H9 (cell line): ENCODE data around the gene PTGDR2. TPM values are rescaled to one million over a fixed set of nuclear protein-coding genes. Genes with fewer than 3 reads are reported as not detected.
A peak's percentile ranks its signal among the peaks of the same experiment; 100 is the strongest.

Experiments
- DNase-seq: peaks from one replicate; pipeline ENCODE4 v3.0.0-alpha.2; 2017
- H2AFZ ChIP-seq: one replicate; pipeline ENCODE4 v1.6.1; 2013; ENCODE audit warnings: mild to moderate bottlenecking, low read length, control low read depth, moderate library complexity
- H2AK5ac ChIP-seq: 2 replicates; pipeline ENCODE4 v1.6.1; 2013; ENCODE audit warnings: low read length, control low read depth, mixed read lengths; ENCODE audit not compliant: insufficient read length
- H2BK120ac ChIP-seq: one replicate; pipeline ENCODE4 v1.6.1; 2013; ENCODE audit warnings: low read depth, mild to moderate bottlenecking, low read length, control low read depth, inconsistent platforms; ENCODE audit not compliant: poor library complexity, severe bottlenecking
- H2BK12ac ChIP-seq: 2 replicates; pipeline ENCODE4 v1.6.1; 2013; ENCODE audit warnings: low read length, control low read depth, mixed read lengths, low read depth; ENCODE audit not compliant: insufficient read length
- H2BK15ac ChIP-seq: 2 replicates; pipeline ENCODE4 v1.6.1; 2013; ENCODE audit warnings: low read depth, low read length, control low read depth
- H2BK20ac ChIP-seq: one replicate; pipeline ENCODE4 v1.6.1; 2013; ENCODE audit warnings: low read depth, mild to moderate bottlenecking, low read length, control low read depth, inconsistent platforms; ENCODE audit not compliant: poor library complexity, severe bottlenecking
- H2BK5ac ChIP-seq: 2 replicates; pipeline ENCODE4 v1.6.1; 2013; ENCODE audit warnings: low read length, control low read depth, mixed read lengths; ENCODE audit not compliant: insufficient read length
- H3K14ac ChIP-seq: 2 replicates; pipeline ENCODE4 v1.6.1; 2013; ENCODE audit warnings: low read length, control low read depth; ENCODE audit not compliant: insufficient read depth
- H3K18ac ChIP-seq: 2 replicates; pipeline ENCODE4 v1.6.1; 2013; ENCODE audit warnings: low read depth, mild to moderate bottlenecking, mixed read lengths, low read length, control low read depth; ENCODE audit not compliant: insufficient read length
- H3K23ac ChIP-seq: 2 replicates; pipeline ENCODE4 v1.6.1; 2013; ENCODE audit warnings: low read length, control low read depth, mixed read lengths, low read depth; ENCODE audit not compliant: insufficient read length
- H3K23me2 ChIP-seq: 2 replicates; pipeline ENCODE4 v1.6.1; 2013; ENCODE audit warnings: low read depth, mild to moderate bottlenecking, mixed read lengths, low read length, control low read depth; ENCODE audit not compliant: insufficient read length, poor library complexity, severe bottlenecking
- H3K27ac ChIP-seq: 2 replicates; pipeline ENCODE4 v1.5.1; 2013; ENCODE audit warnings: low read length, control low read depth, mixed read lengths, low read depth; ENCODE audit not compliant: insufficient read length
- H3K27me3 ChIP-seq: 2 replicates; pipeline ENCODE4 v1.6.1; 2013; ENCODE audit warnings: low read length, control low read depth, inconsistent platforms; ENCODE audit not compliant: insufficient read depth
- H3K4ac ChIP-seq: 2 replicates; pipeline ENCODE4 v1.6.1; 2013; ENCODE audit warnings: low read depth, mild to moderate bottlenecking, control low read depth, inconsistent platforms, low read length, moderate library complexity
- H3K4me1 ChIP-seq: 2 replicates; pipeline ENCODE4 v1.6.1; 2013; ENCODE audit warnings: low read length, control low read depth, inconsistent platforms; ENCODE audit not compliant: insufficient read depth
- H3K4me2 ChIP-seq: 2 replicates; pipeline ENCODE4 v1.6.1; 2013; ENCODE audit warnings: low read length, control low read depth, mixed read lengths; ENCODE audit not compliant: insufficient read length, insufficient read depth
- H3K56ac ChIP-seq: 2 replicates; pipeline ENCODE4 v1.6.1; 2013; ENCODE audit warnings: low read depth, mild to moderate bottlenecking, mixed read lengths, low read length, control low read depth; ENCODE audit not compliant: insufficient read length
- H3K79me1 ChIP-seq: 2 replicates; pipeline ENCODE4 v1.6.1; 2013; ENCODE audit warnings: low read depth, mild to moderate bottlenecking, moderate library complexity, low read length, control low read depth, inconsistent platforms; ENCODE audit not compliant: insufficient read depth, poor library complexity, severe bottlenecking
- H3K79me2 ChIP-seq: 2 replicates; pipeline ENCODE4 v1.6.1; 2013; ENCODE audit warnings: low read length, control low read depth, inconsistent platforms; ENCODE audit not compliant: insufficient read depth
- H3K9ac ChIP-seq: 2 replicates; pipeline ENCODE4 v1.6.1; 2013; ENCODE audit warnings: low read length, control low read depth, mixed read lengths; ENCODE audit not compliant: insufficient read length; ENCODE audit errors: extremely low read depth
- H3K9me3 ChIP-seq: one replicate; pipeline ENCODE4 v1.6.1; 2013; ENCODE audit warnings: low read depth, low read length, inconsistent platforms; ENCODE audit not compliant: control insufficient read depth
- H3T11ph ChIP-seq: one replicate; pipeline ENCODE4 v1.6.1; 2013; ENCODE audit warnings: mild to moderate bottlenecking, low read length, control low read depth, inconsistent platforms
- H4K20me1 ChIP-seq: one replicate; pipeline ENCODE4 v1.6.1; 2013; ENCODE audit not compliant: control insufficient read depth, insufficient read length, insufficient read depth
- H4K5ac ChIP-seq: 2 replicates; pipeline ENCODE4 v1.6.1; 2013; ENCODE audit warnings: low read depth, mild to moderate bottlenecking, mixed read lengths, low read length, control low read depth; ENCODE audit not compliant: insufficient read length
- H4K8ac ChIP-seq: replicated peaks from 2 replicates; pipeline ENCODE4 v1.6.1; 2013; ENCODE audit warnings: low read length, control low read depth, mixed read lengths, low read depth; ENCODE audit not compliant: insufficient read length
- H4K91ac ChIP-seq: 2 replicates; pipeline ENCODE4 v1.6.1; 2013; ENCODE audit warnings: low read depth, mild to moderate bottlenecking, moderate library complexity, mixed read lengths, low read length, control low read depth; ENCODE audit not compliant: insufficient read length
- H3K27ac Mint-ChIP-seq, 3 experiments: 2 replicates in 2 of 3; 3 replicates in 1 of 3; pipeline ENCODE4 v1.8.0; 2020 to 2021; ENCODE audit warnings: mixed read lengths in 3 of 3, mild to moderate bottlenecking in 1 of 3, moderate library complexity in 1 of 3
- H3K27me3 Mint-ChIP-seq: 2 replicates; pipeline ENCODE4 v1.8.0; 2021; ENCODE audit warnings: low read depth, mild to moderate bottlenecking, moderate library complexity, mixed read lengths
- H3K36me3 Mint-ChIP-seq, 3 experiments: 2 replicates in 2 of 3; 3 replicates in 1 of 3; pipeline ENCODE4 v1.8.0; 2020 to 2021; ENCODE audit warnings: low read depth in 3 of 3, mixed read lengths in 3 of 3; ENCODE audit not compliant: insufficient read depth in 1 of 3
- H3K4me1 Mint-ChIP-seq, 2 experiments: 2 replicates each; pipeline ENCODE4 v1.8.0; 2020; ENCODE audit warnings: mixed read lengths in 2 of 2
- H3K4me3 Mint-ChIP-seq, 2 experiments: 2 replicates in 1 of 2; 3 replicates in 1 of 2; pipeline ENCODE4 v1.8.0; 2020 to 2021; ENCODE audit warnings: mild to moderate bottlenecking in 2 of 2, mixed read lengths in 2 of 2, moderate library complexity in 1 of 2
- H3K9me3 Mint-ChIP-seq, 2 experiments: 2 replicates in 1 of 2; 3 replicates in 1 of 2; pipeline ENCODE4 v1.8.0; 2020; ENCODE audit warnings: mild to moderate bottlenecking in 2 of 2, mixed read lengths in 2 of 2, moderate library complexity in 1 of 2
- WGBS: extraction: QIAGEN DNeasy Blood & Tissue Kit; methylation state at CpG from one replicate; pipeline ENCODE4 v1.1.7; 2013; ENCODE audit warnings: missing lambda C conversion rate, low lambda C conversion rate, mixed read lengths; ENCODE audit not compliant: insufficient read length; ENCODE audit errors: extremely low coverage; 5-methylcytosine and 5-hydroxymethylcytosine counted together
- total RNA-seq: library from RNA; stranded (reverse); gene quantifications from 2 replicates; pipeline ENCODE4 v1.2.1, GENCODE V29; 2021
- TF ChIP-seq, protein P1 (sequence below): fragments of 200-600 bp; sonication (generic); conservative IDR thresholded peaks from 3 replicates; pipeline ENCODE4 v1.8.0; 2021; ENCODE audit warnings: antibody characterized with exemption, mild to moderate bottlenecking

PTGDR2 gene
- total RNA-seq, 1 experiment from 2014 or later, result not detected

DNA sequence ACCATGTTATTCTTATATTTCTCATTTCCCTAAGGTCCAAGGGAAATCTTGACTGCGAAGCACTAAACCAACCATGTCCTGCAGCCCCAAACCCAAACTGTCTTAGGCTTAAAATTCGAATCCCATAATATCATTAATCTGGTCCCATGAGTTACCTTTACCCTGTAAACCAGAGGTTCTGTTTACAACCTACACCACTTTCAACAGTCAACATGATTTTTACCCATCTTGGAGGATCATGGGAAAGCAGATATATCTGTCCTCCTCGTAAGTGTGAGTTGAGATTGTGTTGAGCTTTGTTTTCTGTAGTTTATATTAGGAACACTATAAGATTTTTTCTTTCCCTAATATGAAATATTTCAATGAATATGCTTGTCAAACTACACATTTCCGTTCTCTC lies 44.2 kb upstream of the PTGDR2 start:
- H2AFZ ChIP-seq, result no peak overlapping the region
- H3K9ac ChIP-seq, result no peak overlapping the region
- H3K27me3 ChIP-seq, result no peaks in the 10 kb centered on the region
- H4K5ac ChIP-seq, result no peak overlapping the region
- no peak overlapping the region for H4K8ac ChIP-seq
- Mint-ChIP-seq H3K27ac (0 out of 7 replicates have a peak overlapping the region, but pooled peaks of 1 of the 3 experiments have one; percentile 62), H3K9me3 (no peaks in the 10 kb centered on the region), H3K4me1 (peaks cover under 1 to 9% of the 10 kb centered on the region in 2 experiments), H3K36me3 (peaks cover 47 to 85% (median 73%) of the 10 kb centered on the region in 3 experiments; a peak in 6 of 7 replicates), H3K4me3 (no peak overlapping the region), H3K27me3 (no peaks in the 10 kb centered on the region)
- H3T11ph ChIP-seq, result no peak overlapping the region
- no peak overlapping the region for H2BK15ac ChIP-seq
- no peak overlapping the region for H2BK120ac ChIP-seq
- H2BK5ac ChIP-seq, result no peak overlapping the region
- no peak overlapping the region for H2AK5ac ChIP-seq
- no peak overlapping the region for H3K27ac ChIP-seq
- no peak overlapping the region for H3K56ac ChIP-seq
- H3K4me1 ChIP-seq, result peaks cover 1% of the 10 kb centered on the region; the same call in 1 of the 2 replicates
- TF ChIP-seq, protein P1, sequence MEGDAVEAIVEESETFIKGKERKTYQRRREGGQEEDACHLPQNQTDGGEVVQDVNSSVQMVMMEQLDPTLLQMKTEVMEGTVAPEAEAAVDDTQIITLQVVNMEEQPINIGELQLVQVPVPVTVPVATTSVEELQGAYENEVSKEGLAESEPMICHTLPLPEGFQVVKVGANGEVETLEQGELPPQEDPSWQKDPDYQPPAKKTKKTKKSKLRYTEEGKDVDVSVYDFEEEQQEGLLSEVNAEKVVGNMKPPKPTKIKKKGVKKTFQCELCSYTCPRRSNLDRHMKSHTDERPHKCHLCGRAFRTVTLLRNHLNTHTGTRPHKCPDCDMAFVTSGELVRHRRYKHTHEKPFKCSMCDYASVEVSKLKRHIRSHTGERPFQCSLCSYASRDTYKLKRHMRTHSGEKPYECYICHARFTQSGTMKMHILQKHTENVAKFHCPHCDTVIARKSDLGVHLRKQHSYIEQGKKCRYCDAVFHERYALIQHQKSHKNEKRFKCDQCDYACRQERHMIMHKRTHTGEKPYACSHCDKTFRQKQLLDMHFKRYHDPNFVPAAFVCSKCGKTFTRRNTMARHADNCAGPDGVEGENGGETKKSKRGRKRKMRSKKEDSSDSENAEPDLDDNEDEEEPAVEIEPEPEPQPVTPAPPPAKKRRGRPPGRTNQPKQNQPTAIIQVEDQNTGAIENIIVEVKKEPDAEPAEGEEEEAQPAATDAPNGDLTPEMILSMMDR, result no peak
- no peaks in the 10 kb centered on the region for H3K23me2 ChIP-seq
- H4K20me1 ChIP-seq, result peaks cover 2% of the 10 kb centered on the region
- H3K79me1 ChIP-seq, result peaks cover 5% of the 10 kb centered on the region
- H3K4me2 ChIP-seq, result no peak overlapping the region
- H2BK20ac ChIP-seq, result no peak overlapping the region
- H3K23ac ChIP-seq, result no peak overlapping the region
- no CpG with 5 or more reads among the region's 4 CpGs for WGBS
- H3K9me3 ChIP-seq, result no peaks in the 10 kb centered on the region
- no peak for DNase-seq
- no peak overlapping the region for H2BK12ac ChIP-seq
- H3K14ac ChIP-seq, result no peak overlapping the region
- H3K18ac ChIP-seq, result no peak overlapping the region
- H3K79me2 ChIP-seq, result peaks cover 12% of the 10 kb centered on the region; the same call in 1 of the 2 replicates
- H4K91ac ChIP-seq, result no peak overlapping the region
- H3K4ac ChIP-seq, result no peak overlapping the region
